SK-N-SH treated with all-trans-retinoic acid at 6 μM for 48 hours (cell line): Measurements from ENCODE around the gene DSCAM.

ENCODE experiments used
- ATAC-seq: fragments of 200-7000 bp; cut with Tn5 transposase; 3 replicates; pipeline ENCODE4 v1.9.1; 2020; ENCODE audit warnings: mild to moderate bottlenecking, moderate library complexity
- ARNTL ChIP-seq: fragments of 450-650 bp; formaldehyde crosslinking; IDR thresholded peaks from 2 replicates; pipeline ENCODE4 v1.5.0; 2020; ENCODE audit warnings: low read depth, mild to moderate bottlenecking, moderate library complexity, borderline replicate concordance
- BACH2 ChIP-seq: fragments of 250-450 bp; sonication (Bioruptor Pico); IDR thresholded peaks from 2 replicates; pipeline ENCODE4 v1.9.0; 2021; ENCODE audit warnings: mild to moderate bottlenecking, borderline replicate concordance
- CSDC2 ChIP-seq: fragments of 250-450 bp; sonication (Bioruptor Pico); IDR thresholded peaks from 2 replicates; pipeline ENCODE4 v1.5.0; 2020; ENCODE audit warnings: mild to moderate bottlenecking, moderate library complexity
- ESRRG ChIP-seq: fragments of 250-450 bp; sonication (Bioruptor Pico); IDR thresholded peaks from 2 replicates; pipeline ENCODE4 v1.6.1; 2021; ENCODE audit warnings: mild to moderate bottlenecking
- GLIS3 ChIP-seq: fragments of 250-450 bp; sonication (Bioruptor Pico); IDR thresholded peaks from 2 replicates; pipeline ENCODE4 v1.5.0; 2020; ENCODE audit warnings: mild to moderate bottlenecking, moderate library complexity
- ISL1 ChIP-seq: fragments of 250-450 bp; sonication (Bioruptor Pico); IDR thresholded peaks from 2 replicates; pipeline ENCODE4 v2.1.2; 2022; ENCODE audit warnings: mild to moderate bottlenecking, moderate library complexity
- OSR1 ChIP-seq: fragments of 250-450 bp; sonication (Bioruptor Pico); IDR thresholded peaks from 2 replicates; pipeline ENCODE4 v1.8.0; 2022; ENCODE audit warnings: moderate library complexity, mild to moderate bottlenecking, inconsistent platforms
- PPARA ChIP-seq: fragments of 250-450 bp; sonication (Bioruptor Pico); IDR thresholded peaks from 2 replicates; pipeline ENCODE4 v1.5.0; 2020; ENCODE audit warnings: mild to moderate bottlenecking, borderline replicate concordance
- RARB ChIP-seq: fragments of 250-450 bp; sonication (Bioruptor Pico); IDR thresholded peaks from 2 replicates; pipeline ENCODE4 v1.8.0; 2021; ENCODE audit warnings: mild to moderate bottlenecking, moderate library complexity
- TCF4 ChIP-seq: fragments of 250-450 bp; sonication (Bioruptor Pico); IDR thresholded peaks from 2 replicates; pipeline ENCODE4 v1.8.0; 2021; ENCODE audit warnings: mild to moderate bottlenecking, moderate library complexity, borderline replicate concordance
- TOX ChIP-seq: fragments of 250-450 bp; sonication (Bioruptor Pico); IDR thresholded peaks from 2 replicates; pipeline ENCODE4 v1.8.0; 2021; ENCODE audit warnings: mild to moderate bottlenecking, moderate library complexity, borderline replicate concordance
- ZC3H10 ChIP-seq: fragments of 250-450 bp; sonication (Bioruptor Pico); IDR thresholded peaks from 2 replicates; pipeline ENCODE4 v1.5.1; 2021; ENCODE audit warnings: mild to moderate bottlenecking, moderate library complexity
- ZFP3 ChIP-seq: fragments of 250-450 bp; sonication (Bioruptor Pico); IDR thresholded peaks from 2 replicates; pipeline ENCODE4 v1.5.0; 2020; ENCODE audit warnings: mild to moderate bottlenecking, moderate library complexity
- ZFP30 ChIP-seq: fragments of 450-650 bp; formaldehyde crosslinking; IDR thresholded peaks from 2 replicates; pipeline ENCODE4 v1.5.0; 2022; ENCODE audit warnings: mild to moderate bottlenecking, moderate library complexity
- ZNF565 ChIP-seq: fragments of 450-650 bp; formaldehyde crosslinking; conservative IDR thresholded peaks from 2 replicates; pipeline ENCODE4 v1.5.0; 2020; ENCODE audit warnings: low read depth, mild to moderate bottlenecking, moderate library complexity
- ZNF70 ChIP-seq: fragments of 450-650 bp; formaldehyde crosslinking; IDR thresholded peaks from 2 replicates; pipeline ENCODE4 v1.5.0; 2020; ENCODE audit warnings: mild to moderate bottlenecking, moderate library complexity
- ZNF8 ChIP-seq: fragments of 450-650 bp; formaldehyde crosslinking; IDR thresholded peaks from 2 replicates; pipeline ENCODE4 v1.5.0; 2020; ENCODE audit warnings: mild to moderate bottlenecking, moderate library complexity
- TF ChIP-seq, protein P1 (sequence below): fragments of 250-450 bp; sonication (Bioruptor Pico); IDR thresholded peaks from 2 replicates; pipeline ENCODE4 v1.5.0; 2020; ENCODE audit warnings: mild to moderate bottlenecking, moderate library complexity
- TF ChIP-seq, protein P2 (sequence below): fragments of 250-450 bp; sonication (Bioruptor Pico); IDR thresholded peaks from 2 replicates; pipeline ENCODE4 v1.8.0; 2021; ENCODE audit warnings: low read depth, mild to moderate bottlenecking, moderate library complexity, borderline replicate concordance
- TF ChIP-seq, protein P3 (sequence below): fragments of 250-450 bp; sonication (Bioruptor Pico); IDR thresholded peaks from 2 replicates; pipeline ENCODE4 v1.5.1; 2021; ENCODE audit warnings: mild to moderate bottlenecking, moderate library complexity
- TF ChIP-seq, protein P4 (sequence below): fragments of 250-450 bp; sonication (Bioruptor Pico); IDR thresholded peaks from 2 replicates; pipeline ENCODE4 v1.5.1; 2020; ENCODE audit warnings: low read depth, mild to moderate bottlenecking, moderate library complexity
- TF ChIP-seq, protein P5 (sequence below): fragments of 250-450 bp; sonication (Bioruptor Pico); IDR thresholded peaks from 2 replicates; pipeline ENCODE4 v1.8.0; 2020; ENCODE audit warnings: mild to moderate bottlenecking, moderate library complexity, borderline replicate concordance

The DSCAM gene

DNA sequence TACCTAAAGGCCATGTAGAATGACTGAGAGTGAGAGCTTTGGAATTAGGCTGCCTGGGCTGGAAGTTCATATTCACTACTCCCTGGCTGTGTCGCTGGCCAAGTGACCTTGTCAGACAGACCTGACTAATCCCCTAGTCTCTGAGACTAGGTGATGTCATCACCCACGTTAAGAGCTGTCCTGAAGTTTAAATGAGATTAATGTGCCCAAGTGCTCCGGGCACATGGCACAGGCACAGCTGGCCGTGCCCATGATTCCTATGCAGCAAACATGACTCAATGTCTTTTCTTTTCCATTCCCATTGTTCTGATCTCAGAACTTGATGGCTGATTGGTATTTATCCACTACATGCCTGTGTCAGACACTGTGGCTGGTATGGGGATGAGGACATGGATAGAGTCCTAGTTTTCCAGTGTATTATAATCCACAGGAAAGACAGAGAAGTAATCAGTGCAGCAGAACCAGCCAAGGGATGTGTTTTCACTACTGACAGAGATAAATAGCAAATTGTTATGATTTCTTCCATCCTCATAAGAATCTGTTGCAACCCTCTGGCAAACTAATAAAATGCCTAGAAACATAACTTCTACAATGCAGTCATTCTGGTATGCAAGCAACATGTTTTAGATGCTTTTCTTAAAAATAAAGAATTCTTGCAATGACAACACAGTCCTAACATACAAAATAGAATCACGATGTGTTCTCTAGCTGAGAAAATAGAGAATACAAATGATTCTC is 798.8 kb downstream of the DSCAM start (continued):
- TF ChIP-seq RARB (CRISPR knock-in tag), result no peak

DNA sequence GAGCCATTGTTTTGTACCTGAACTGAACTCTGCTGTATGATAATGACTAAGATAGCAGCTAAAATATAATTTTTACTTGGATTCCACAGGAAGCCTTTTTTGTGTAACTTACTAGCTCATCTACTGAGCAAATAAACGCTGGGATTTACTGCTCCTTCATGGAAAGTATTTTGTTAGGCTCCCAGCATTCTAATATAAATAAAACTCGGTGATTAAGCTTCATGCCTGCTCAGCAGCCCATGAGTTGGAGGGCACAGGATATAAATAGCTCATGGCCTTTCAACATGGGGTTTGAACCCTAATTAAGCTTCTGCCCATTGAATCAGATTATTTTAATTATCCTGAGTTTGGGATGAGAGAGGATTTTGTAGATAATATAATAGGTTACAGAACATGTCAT is 799.7 kb downstream of the DSCAM start:
- no peak for ATAC-seq
- TF ChIP-seq ISL1 (no peak), ARNTL (CRISPR knock-in tag) (no peak), ESRRG (CRISPR knock-in tag) (no peak), ZC3H10 (CRISPR knock-in tag) (no peak), RARB (CRISPR knock-in tag) (no peak), TCF4 (CRISPR knock-in tag) (no peak), ZFP3 (CRISPR knock-in tag) (no peak), ZNF8 (no peak), TOX (CRISPR knock-in tag) (no peak), PPARA (no peak), OSR1 (CRISPR knock-in tag) (no peak), GLIS3 (no peak), CSDC2 (CRISPR knock-in tag) (no peak)
- TF ChIP-seq, protein P1, sequence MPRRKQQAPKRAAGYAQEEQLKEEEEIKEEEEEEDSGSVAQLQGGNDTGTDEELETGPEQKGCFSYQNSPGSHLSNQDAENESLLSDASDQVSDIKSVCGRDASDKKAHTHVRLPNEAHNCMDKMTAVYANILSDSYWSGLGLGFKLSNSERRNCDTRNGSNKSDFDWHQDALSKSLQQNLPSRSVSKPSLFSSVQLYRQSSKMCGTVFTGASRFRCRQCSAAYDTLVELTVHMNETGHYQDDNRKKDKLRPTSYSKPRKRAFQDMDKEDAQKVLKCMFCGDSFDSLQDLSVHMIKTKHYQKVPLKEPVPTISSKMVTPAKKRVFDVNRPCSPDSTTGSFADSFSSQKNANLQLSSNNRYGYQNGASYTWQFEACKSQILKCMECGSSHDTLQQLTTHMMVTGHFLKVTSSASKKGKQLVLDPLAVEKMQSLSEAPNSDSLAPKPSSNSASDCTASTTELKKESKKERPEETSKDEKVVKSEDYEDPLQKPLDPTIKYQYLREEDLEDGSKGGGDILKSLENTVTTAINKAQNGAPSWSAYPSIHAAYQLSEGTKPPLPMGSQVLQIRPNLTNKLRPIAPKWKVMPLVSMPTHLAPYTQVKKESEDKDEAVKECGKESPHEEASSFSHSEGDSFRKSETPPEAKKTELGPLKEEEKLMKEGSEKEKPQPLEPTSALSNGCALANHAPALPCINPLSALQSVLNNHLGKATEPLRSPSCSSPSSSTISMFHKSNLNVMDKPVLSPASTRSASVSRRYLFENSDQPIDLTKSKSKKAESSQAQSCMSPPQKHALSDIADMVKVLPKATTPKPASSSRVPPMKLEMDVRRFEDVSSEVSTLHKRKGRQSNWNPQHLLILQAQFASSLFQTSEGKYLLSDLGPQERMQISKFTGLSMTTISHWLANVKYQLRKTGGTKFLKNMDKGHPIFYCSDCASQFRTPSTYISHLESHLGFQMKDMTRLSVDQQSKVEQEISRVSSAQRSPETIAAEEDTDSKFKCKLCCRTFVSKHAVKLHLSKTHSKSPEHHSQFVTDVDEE, result no peak
- TF ChIP-seq, protein P2, sequence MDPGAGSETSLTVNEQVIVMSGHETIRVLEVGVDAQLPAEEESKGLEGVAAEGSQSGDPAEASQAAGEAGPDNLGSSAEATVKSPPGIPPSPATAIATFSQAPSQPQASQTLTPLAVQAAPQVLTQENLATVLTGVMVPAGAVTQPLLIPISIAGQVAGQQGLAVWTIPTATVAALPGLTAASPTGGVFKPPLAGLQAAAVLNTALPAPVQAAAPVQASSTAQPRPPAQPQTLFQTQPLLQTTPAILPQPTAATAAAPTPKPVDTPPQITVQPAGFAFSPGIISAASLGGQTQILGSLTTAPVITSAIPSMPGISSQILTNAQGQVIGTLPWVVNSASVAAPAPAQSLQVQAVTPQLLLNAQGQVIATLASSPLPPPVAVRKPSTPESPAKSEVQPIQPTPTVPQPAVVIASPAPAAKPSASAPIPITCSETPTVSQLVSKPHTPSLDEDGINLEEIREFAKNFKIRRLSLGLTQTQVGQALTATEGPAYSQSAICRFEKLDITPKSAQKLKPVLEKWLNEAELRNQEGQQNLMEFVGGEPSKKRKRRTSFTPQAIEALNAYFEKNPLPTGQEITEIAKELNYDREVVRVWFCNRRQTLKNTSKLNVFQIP (CRISPR knock-in tag), result no peak
- TF ChIP-seq, protein P3, sequence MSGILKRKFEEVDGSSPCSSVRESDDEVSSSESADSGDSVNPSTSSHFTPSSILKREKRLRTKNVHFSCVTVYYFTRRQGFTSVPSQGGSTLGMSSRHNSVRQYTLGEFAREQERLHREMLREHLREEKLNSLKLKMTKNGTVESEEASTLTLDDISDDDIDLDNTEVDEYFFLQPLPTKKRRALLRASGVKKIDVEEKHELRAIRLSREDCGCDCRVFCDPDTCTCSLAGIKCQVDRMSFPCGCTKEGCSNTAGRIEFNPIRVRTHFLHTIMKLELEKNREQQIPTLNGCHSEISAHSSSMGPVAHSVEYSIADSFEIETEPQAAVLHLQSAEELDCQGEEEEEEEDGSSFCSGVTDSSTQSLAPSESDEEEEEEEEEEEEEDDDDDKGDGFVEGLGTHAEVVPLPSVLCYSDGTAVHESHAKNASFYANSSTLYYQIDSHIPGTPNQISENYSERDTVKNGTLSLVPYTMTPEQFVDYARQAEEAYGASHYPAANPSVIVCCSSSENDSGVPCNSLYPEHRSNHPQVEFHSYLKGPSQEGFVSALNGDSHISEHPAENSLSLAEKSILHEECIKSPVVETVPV (CRISPR knock-in tag), result no peak
- TF ChIP-seq, protein P4, sequence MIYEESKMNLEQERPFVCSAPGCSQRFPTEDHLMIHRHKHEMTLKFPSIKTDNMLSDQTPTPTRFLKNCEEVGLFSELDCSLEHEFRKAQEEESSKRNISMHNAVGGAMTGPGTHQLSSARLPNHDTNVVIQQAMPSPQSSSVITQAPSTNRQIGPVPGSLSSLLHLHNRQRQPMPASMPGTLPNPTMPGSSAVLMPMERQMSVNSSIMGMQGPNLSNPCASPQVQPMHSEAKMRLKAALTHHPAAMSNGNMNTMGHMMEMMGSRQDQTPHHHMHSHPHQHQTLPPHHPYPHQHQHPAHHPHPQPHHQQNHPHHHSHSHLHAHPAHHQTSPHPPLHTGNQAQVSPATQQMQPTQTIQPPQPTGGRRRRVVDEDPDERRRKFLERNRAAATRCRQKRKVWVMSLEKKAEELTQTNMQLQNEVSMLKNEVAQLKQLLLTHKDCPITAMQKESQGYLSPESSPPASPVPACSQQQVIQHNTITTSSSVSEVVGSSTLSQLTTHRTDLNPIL, result no peak

DNA sequence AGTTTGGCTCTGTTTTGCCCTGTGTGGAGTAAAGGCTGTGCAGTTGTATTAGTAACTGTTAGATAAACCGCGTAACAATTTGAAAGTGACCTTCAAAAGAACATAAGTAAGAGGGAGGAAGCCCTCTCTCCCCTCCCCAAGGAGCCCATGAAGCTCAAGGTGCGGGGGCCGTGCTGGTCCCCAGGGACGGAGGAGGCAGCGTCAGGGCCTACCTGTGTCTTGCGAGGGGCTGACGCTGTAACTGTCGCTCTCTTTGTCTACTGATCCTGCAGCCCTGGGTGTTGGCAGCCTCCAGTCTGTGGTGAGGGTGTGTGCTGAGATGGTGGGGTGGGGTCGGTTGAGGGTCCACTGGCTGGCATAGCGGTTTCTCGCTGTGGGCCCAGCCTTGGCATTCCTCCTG is 803.1 kb downstream of the DSCAM start:
- ATAC-seq, result no peak
- TF ChIP-seq ISL1 (no peak), RARB (CRISPR knock-in tag) (no peak), OSR1 (CRISPR knock-in tag) (no peak), ZNF70 (CRISPR knock-in tag) (no peak), ZC3H10 (CRISPR knock-in tag) (no peak), PPARA (no peak), ZFP3 (CRISPR knock-in tag) (no peak), BACH2 (CRISPR knock-in tag) (no peak), ZNF565 (CRISPR knock-in tag) (no peak), ESRRG (CRISPR knock-in tag) (no peak), ZFP30 (CRISPR knock-in tag) (no peak), ZNF8 (no peak), CSDC2 (CRISPR knock-in tag) (no peak), GLIS3 (no peak)
- TF ChIP-seq, protein P1, result no peak
- TF ChIP-seq, protein P5, sequence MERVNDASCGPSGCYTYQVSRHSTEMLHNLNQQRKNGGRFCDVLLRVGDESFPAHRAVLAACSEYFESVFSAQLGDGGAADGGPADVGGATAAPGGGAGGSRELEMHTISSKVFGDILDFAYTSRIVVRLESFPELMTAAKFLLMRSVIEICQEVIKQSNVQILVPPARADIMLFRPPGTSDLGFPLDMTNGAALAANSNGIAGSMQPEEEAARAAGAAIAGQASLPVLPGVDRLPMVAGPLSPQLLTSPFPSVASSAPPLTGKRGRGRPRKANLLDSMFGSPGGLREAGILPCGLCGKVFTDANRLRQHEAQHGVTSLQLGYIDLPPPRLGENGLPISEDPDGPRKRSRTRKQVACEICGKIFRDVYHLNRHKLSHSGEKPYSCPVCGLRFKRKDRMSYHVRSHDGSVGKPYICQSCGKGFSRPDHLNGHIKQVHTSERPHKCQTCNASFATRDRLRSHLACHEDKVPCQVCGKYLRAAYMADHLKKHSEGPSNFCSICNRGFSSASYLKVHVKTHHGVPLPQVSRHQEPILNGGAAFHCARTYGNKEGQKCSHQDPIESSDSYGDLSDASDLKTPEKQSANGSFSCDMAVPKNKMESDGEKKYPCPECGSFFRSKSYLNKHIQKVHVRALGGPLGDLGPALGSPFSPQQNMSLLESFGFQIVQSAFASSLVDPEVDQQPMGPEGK (CRISPR knock-in tag), result no peak
- TF ChIP-seq, protein P4, result no peak
